Liver (tissue), 2 donors: ENCODE data around the gene WDR27.
"Not testable (repeated sequence)": the region's sequence is repeated elsewhere in the genome, so short reads cannot be mapped to it uniquely, and the experiment has no call there.

Experiments used
- CTCF ChIP-seq: fragments of 150-350 bp; IDR thresholded peaks from 2 replicates; pipeline ENCODE4 v1.5.1; 2017; ENCODE audit warnings: improper control_type of control experiment, low read depth, low read length; ENCODE audit not compliant: missing input control
- MAX ChIP-seq: IDR thresholded peaks from 2 replicates; pipeline ENCODE4 v1.6.1; 2016; ENCODE audit warnings: antibody characterized with exemption
- donor health status: healthy.

GRCh38 chr6:169608609-169609008 lies 93.2 kb downstream of the WDR27 start:
- not testable (repeated sequence) for TF ChIP-seq CTCF, MAX
